ENCODE data around the gene YARS2. TPM values are rescaled to one million over a fixed set of nuclear protein-coding genes. Genes with fewer than 3 reads are reported as not detected.
A peak's percentile ranks its signal among the peaks of the same experiment; 100 is the strongest.

YARS2 gene
- total and polyA plus RNA-seq, 2 of the 13 experiments (the other 11 are each of a cell fraction or from before 2014, with no cell fraction given): 17.9 to 39.6 TPM

- no peak for TF ChIP-seq KIAA2018 (CRISPR knock-in tag; IDR thresholded peaks at IDR 0.05; ENCODE audit: borderline replicate concordance)
- TF ChIP-seq ZNF430 (CRISPR knock-in tag; IDR thresholded peaks at IDR 0.05): 0 out of 2 replicates have a peak, but pooled peaks have one; percentile 36
- TF ChIP-seq PPARG (CRISPR knock-in tag; conservative IDR thresholded peaks at IDR 0.05): no peak; the same call in 1 of the 2 replicates
- TF ChIP-seq ZSCAN22 (CRISPR knock-in tag; IDR thresholded peaks at IDR 0.05): no peak
- peak; percentile 13; the same call in 1 of the 2 replicates for TF ChIP-seq MAZ (IDR thresholded peaks at IDR 0.05; ENCODE audit: borderline replicate concordance, low read depth, low read length)
- no peak; the same call in 1 of the 2 replicates for TF ChIP-seq MAZ (CRISPR knock-in tag; IDR thresholded peaks at IDR 0.05; ENCODE audit: low read depth)
- no peak for TF ChIP-seq NONO (IDR thresholded peaks at IDR 0.05)
- no peak; the same call in 1 of the 2 replicates for TF ChIP-seq NONO (CRISPR knock-in tag; conservative IDR thresholded peaks at IDR 0.05)
- TF ChIP-seq ZNF891 (CRISPR knock-in tag; IDR thresholded peaks at IDR 0.05): peak; percentile 58; the same call in 1 of the 2 replicates
- 0 out of 2 replicates have a peak, but pooled peaks have one; percentile 38 for TF ChIP-seq KDM2A (CRISPR knock-in tag; IDR thresholded peaks at IDR 0.05; ENCODE audit: borderline replicate concordance, low read depth)
- no peak for TF ChIP-seq ZNF20 (CRISPR knock-in tag; IDR thresholded peaks at IDR 0.05)
- TF ChIP-seq PAF1 (CRISPR knock-in tag; IDR thresholded peaks at IDR 0.05): no peak
- TF ChIP-seq ZNF782 (CRISPR knock-in tag; IDR thresholded peaks at IDR 0.05; ENCODE audit: borderline replicate concordance): no peak
- TF ChIP-seq EHMT2 (IDR thresholded peaks at IDR 0.05; ENCODE audit: borderline replicate concordance, low read depth, low read length): no peak
- TF ChIP-seq ZNF225 (CRISPR knock-in tag; IDR thresholded peaks at IDR 0.05): 0 out of 2 replicates have a peak, but pooled peaks have one; percentile 43
- peak; percentile 56; the same call in 1 of the 2 replicates for TF ChIP-seq MXD3 (CRISPR knock-in tag; IDR thresholded peaks at IDR 0.05)
- TF ChIP-seq EP300 (IDR thresholded peaks at IDR 0.05; ENCODE audit: low read depth in 2 of 2, low read length in 2 of 2): no peak
- TF ChIP-seq EP300 (CRISPR knock-in tag; IDR thresholded peaks at IDR 0.05; ENCODE audit: borderline replicate concordance): no peak
- TF ChIP-seq DNMT1 (CRISPR knock-in tag; IDR thresholded peaks at IDR 0.05): no peak
- peak; percentile 79 for TF ChIP-seq THAP11 (CRISPR knock-in tag; IDR thresholded peaks at IDR 0.05)
- 0 out of 2 replicates have a peak, but pooled peaks have one; percentile 9 for TF ChIP-seq ZNF263 (CRISPR knock-in tag; IDR thresholded peaks at IDR 0.05)
These were observed at the start of gene YARS2 (continued) for GRCh38 chr12:32755654-32756475.

Measured in HepG2 (cell line).